ENCODE measurements around the gene ZNF362.

The ZNF362 gene

GRCh38 chr1:33246171-33246570, 10.1 kb upstream of the ZNF362 start:
- DNase-seq: no peak

- DNase-seq: no peak
These were observed 8.7 kb upstream of the ZNF362 start for GRCh38 chr1:33247545-33247944.

GRCh38 chr1:33248244-33248643, 8.0 kb upstream of the ZNF362 start:
- DNase-seq: no peak

- no peak for DNase-seq
These were observed 6.9 kb upstream of the ZNF362 start for GRCh38 chr1:33249422-33249821.

GRCh38 chr1:33250217-33250616, 6.1 kb upstream of the ZNF362 start:
- DNase-seq: no peak

GRCh38 chr1:33250724-33251123, 5.6 kb upstream of the ZNF362 start:
- no peak for DNase-seq

GRCh38 chr1:33254491-33254890, 1.8 kb upstream of the ZNF362 start:
- DNase-seq: no peak

- DNase-seq: peak; percentile 14 to 23
These were observed 708 bp upstream of the ZNF362 start for GRCh38 chr1:33255347-33256220.

- no peak for DNase-seq
These were observed 146 bp upstream of the ZNF362 start for GRCh38 chr1:33256221-33256470.

- no peak for DNase-seq
These were observed 997 bp downstream of the ZNF362 start for GRCh38 chr1:33257207-33257771.

GRCh38 chr1:33257772-33258712, 1.8 kb downstream of the ZNF362 start:
- no peak for DNase-seq

- no peak for DNase-seq
These were observed 2.5 kb downstream of the ZNF362 start for GRCh38 chr1:33258788-33259274.

GRCh38 chr1:33259879-33260278, 3.6 kb downstream of the ZNF362 start:
- no peak for DNase-seq

GRCh38 chr1:33260439-33260838, 4.1 kb downstream of the ZNF362 start:
- DNase-seq: no peak

- no peak for DNase-seq
These were observed 5.1 kb downstream of the ZNF362 start for GRCh38 chr1:33261344-33261743.

GRCh38 chr1:33263890-33264504, 7.7 kb downstream of the ZNF362 start:
- DNase-seq: no peak

- no peak for DNase-seq
These were observed 9.7 kb downstream of the ZNF362 start for GRCh38 chr1:33265780-33266605.

- no peak for DNase-seq
These were observed 10.5 kb downstream of the ZNF362 start for GRCh38 chr1:33266766-33267165.

- no peak for DNase-seq
These were observed 11.3 kb downstream of the ZNF362 start for GRCh38 chr1:33267468-33268205.

GRCh38 chr1:33268457-33268856, 12.2 kb downstream of the ZNF362 start:
- no peak for DNase-seq

GRCh38 chr1:33268927-33269610, 12.8 kb downstream of the ZNF362 start:
- DNase-seq: no peak

Measured in activated CD4-positive, alpha-beta T cell treated with anti-CD3 and anti-CD28 coated beads, Interleukin-2, amount 50 U/mL, for 4 hours (primary cell).